ENCODE results near the gene C1QTNF8.

Gene C1QTNF8

GRCh38 chr16:1055557-1055924 is 40.5 kb downstream of the C1QTNF8 start:
- DNase-seq, result no peak

GRCh38 chr16:1054660-1055556 is 41.1 kb downstream of the C1QTNF8 start:
- DNase-seq, result peak; percentile 74

- no peak for DNase-seq
These were observed 42.2 kb downstream of the C1QTNF8 start for GRCh38 chr16:1053700-1054368.

GRCh38 chr16:1053121-1053521 is 42.9 kb downstream of the C1QTNF8 start:
- no peak for DNase-seq

- DNase-seq, result no peak
These were observed 43.3 kb downstream of the C1QTNF8 start for GRCh38 chr16:1052721-1053120.

GRCh38 chr16:1051446-1051845 is 44.6 kb downstream of the C1QTNF8 start:
- no peak for DNase-seq

GRCh38 chr16:1050921-1051320 is 45.1 kb downstream of the C1QTNF8 start:
- DNase-seq, result no peak

- DNase-seq, result no peak
These were observed 45.5 kb downstream of the C1QTNF8 start for GRCh38 chr16:1050516-1050915.

GRCh38 chr16:1049976-1050247 is 46.1 kb downstream of the C1QTNF8 start:
- no peak for DNase-seq

- DNase-seq, result no peak
These were observed 46.7 kb downstream of the C1QTNF8 start for GRCh38 chr16:1049113-1049975.

- no peak for DNase-seq
These were observed 47.5 kb downstream of the C1QTNF8 start for GRCh38 chr16:1048442-1049112.

- no peak for DNase-seq
These were observed 48.2 kb downstream of the C1QTNF8 start for GRCh38 chr16:1047801-1048200.

GRCh38 chr16:1047123-1047522 is 48.9 kb downstream of the C1QTNF8 start:
- no peak for DNase-seq

GRCh38 chr16:1045993-1046911 is 49.8 kb downstream of the C1QTNF8 start:
- no peak for DNase-seq

GRCh38 chr16:1045310-1045992 is 50.6 kb downstream of the C1QTNF8 start:
- DNase-seq, result no peak

- DNase-seq, result no peak
These were observed 51.4 kb downstream of the C1QTNF8 start for GRCh38 chr16:1044460-1045309.

GRCh38 chr16:1043881-1044451 is 52.1 kb downstream of the C1QTNF8 start:
- DNase-seq, result no peak

GRCh38 chr16:1042866-1043265 is 53.2 kb downstream of the C1QTNF8 start:
- DNase-seq, result no peak

- DNase-seq, result no peak
These were observed 53.8 kb downstream of the C1QTNF8 start for GRCh38 chr16:1042049-1042744.
